Nephron progenitor cell (in vitro differentiated cells): ENCODE results near the gene HTRA3.

ENCODE experiments used
- DNase-seq: peaks from one replicate; pipeline ENCODE4 v3.0.0; 2021
- H3K27ac Mint-ChIP-seq: 2 replicates; pipeline ENCODE4 v1.8.0; 2021; ENCODE audit warnings: mild to moderate bottlenecking, moderate library complexity, mixed read lengths
- H3K27me3 Mint-ChIP-seq: 2 replicates; pipeline ENCODE4 v1.8.0; 2021; ENCODE audit warnings: mild to moderate bottlenecking, low read depth, mixed read lengths; ENCODE audit not compliant: poor library complexity
- H3K36me3 Mint-ChIP-seq: 2 replicates; pipeline ENCODE4 v1.8.0; 2021; ENCODE audit warnings: low read depth, mixed read lengths
- H3K4me1 Mint-ChIP-seq: 2 replicates; pipeline ENCODE4 v1.8.0; 2021; ENCODE audit warnings: mixed read lengths
- H3K4me3 Mint-ChIP-seq: 2 replicates; pipeline ENCODE4 v1.8.0; 2021; ENCODE audit warnings: mild to moderate bottlenecking, moderate library complexity, mixed read lengths
- H3K9me3 Mint-ChIP-seq: 2 replicates; pipeline ENCODE4 v1.8.0; 2021; ENCODE audit warnings: mild to moderate bottlenecking, moderate library complexity, mixed read lengths
- CTCF ChIP-seq: fragments of 200-600 bp; sonication (generic); IDR thresholded peaks from 2 replicates; pipeline ENCODE4 v1.5.0; 2021; ENCODE audit warnings: antibody characterized with exemption

Gene HTRA3

GRCh38 chr4:8333726-8334460, 64.3 kb downstream of the HTRA3 start:
- Mint-ChIP-seq H3K36me3 (peaks cover 3% of the 10 kb centered on the region), H3K4me1 (no peaks in the 10 kb centered on the region), H3K4me3 (no peak overlapping the region), H3K9me3 (peaks cover 27% of the 10 kb centered on the region), H3K27ac (no peak overlapping the region), H3K27me3 (peaks cover 12% of the 10 kb centered on the region)
- TF ChIP-seq CTCF: no peak
- no peak for DNase-seq

- Mint-ChIP-seq H3K4me3 (no peak overlapping the region), H3K27me3 (peaks cover 12% of the 10 kb centered on the region), H3K4me1 (no peaks in the 10 kb centered on the region), H3K36me3 (peaks cover 3% of the 10 kb centered on the region), H3K27ac (no peak overlapping the region), H3K9me3 (peaks cover 27% of the 10 kb centered on the region)
- TF ChIP-seq CTCF: no peak
- no peak for DNase-seq
These were observed 65.4 kb downstream of the HTRA3 start for GRCh38 chr4:8334786-8335460.

- no peak overlapping the region for H3K27ac Mint-ChIP-seq
- H3K9me3 Mint-ChIP-seq: peaks cover 27% of the 10 kb centered on the region
- DNase-seq: no peak
- H3K27me3 Mint-ChIP-seq: peaks cover 12% of the 10 kb centered on the region
- peaks cover 3% of the 10 kb centered on the region for H3K36me3 Mint-ChIP-seq
- H3K4me3 Mint-ChIP-seq: no peak overlapping the region
- TF ChIP-seq CTCF: no peak
- H3K4me1 Mint-ChIP-seq: peaks cover 6% of the 10 kb centered on the region
These were observed 66.3 kb downstream of the HTRA3 start for GRCh38 chr4:8335848-8336247.

- Mint-ChIP-seq H3K4me3 (no peak overlapping the region), H3K9me3 (peaks cover 27% of the 10 kb centered on the region), H3K27me3 (peaks cover 12% of the 10 kb centered on the region), H3K36me3 (peaks cover 3% of the 10 kb centered on the region), H3K27ac (no peak overlapping the region), H3K4me1 (peaks cover 7% of the 10 kb centered on the region)
- no peak for TF ChIP-seq CTCF
- DNase-seq: no peak
These were observed 67.0 kb downstream of the HTRA3 start for GRCh38 chr4:8336412-8337075.

GRCh38 chr4:8338351-8338961, 68.9 kb downstream of the HTRA3 start:
- Mint-ChIP-seq H3K4me3 (no peak overlapping the region), H3K27ac (no peak overlapping the region), H3K4me1 (peaks cover 19% of the 10 kb centered on the region), H3K9me3 (peaks cover 27% of the 10 kb centered on the region), H3K36me3 (peaks cover 3% of the 10 kb centered on the region), H3K27me3 (peaks cover 2% of the 10 kb centered on the region)
- TF ChIP-seq CTCF: no peak
- DNase-seq: no peak
